ENCODE measurements around the gene HACD2.
A peak's percentile ranks its signal among the peaks of the same experiment; 100 is the strongest.
"Not testable (repeated sequence)": the region's sequence is repeated elsewhere in the genome, so short reads cannot be mapped to it uniquely, and the experiment has no call there.

Gene HACD2

GRCh38 chr3:123584988-123585937 is at the start of gene HACD2:
HACD2 (minus strand) TSS chr3:123585053; CDS start chr3:123585027, 26 bp downstream.
- DNase-seq = peak; percentile 96 to 97

GRCh38 chr3:123634149-123635051 is 49.5 kb upstream of the HACD2 start:
- no peak for DNase-seq

GRCh38 chr3:123633530-123633929 is 48.7 kb upstream of the HACD2 start:
- DNase-seq = no peak

GRCh38 chr3:123632161-123632655 is 47.4 kb upstream of the HACD2 start:
- DNase-seq = no peak

GRCh38 chr3:123629747-123630047 is 44.8 kb upstream of the HACD2 start:
- DNase-seq = no peak

- DNase-seq = no peak
Observed at GRCh38 chr3:123628996-123629746, 44.3 kb upstream of the HACD2 start.

GRCh38 chr3:123627673-123628670 is 43.1 kb upstream of the HACD2 start:
- no peak for DNase-seq

GRCh38 chr3:123626881-123627280 is 42.0 kb upstream of the HACD2 start:
- DNase-seq = no peak

- DNase-seq = no peak
Observed at GRCh38 chr3:123624302-123624701, 39.4 kb upstream of the HACD2 start.

GRCh38 chr3:123623346-123623880 is 38.6 kb upstream of the HACD2 start:
- no peak for DNase-seq

- DNase-seq = no peak
Observed at GRCh38 chr3:123622766-123623165, 37.9 kb upstream of the HACD2 start.

GRCh38 chr3:123621850-123622189 is 37.0 kb upstream of the HACD2 start:
- no peak for DNase-seq

- no peak for DNase-seq
Observed at GRCh38 chr3:123621186-123621849, 36.5 kb upstream of the HACD2 start.

GRCh38 chr3:123620343-123620742 is 35.5 kb upstream of the HACD2 start:
- no peak for DNase-seq

- DNase-seq = no peak
Observed at GRCh38 chr3:123618768-123619484, 34.1 kb upstream of the HACD2 start.

- DNase-seq = no peak
Observed at GRCh38 chr3:123618076-123618708, 33.3 kb upstream of the HACD2 start.

- no peak for DNase-seq
Observed at GRCh38 chr3:123616593-123616992, 31.7 kb upstream of the HACD2 start.

- no peak for DNase-seq
Observed at GRCh38 chr3:123613543-123613942, 28.7 kb upstream of the HACD2 start.

GRCh38 chr3:123611674-123612073 is 26.8 kb upstream of the HACD2 start:
- not testable (repeated sequence) for DNase-seq

GRCh38 chr3:123611082-123611481 is 26.2 kb upstream of the HACD2 start:
- DNase-seq = no peak
